ENCODE measurements around the gene CD70.
"Not testable (repeated sequence)": the region's sequence is repeated elsewhere in the genome, so short reads cannot be mapped to it uniquely, and the experiment has no call there.

Gene CD70, protein sequence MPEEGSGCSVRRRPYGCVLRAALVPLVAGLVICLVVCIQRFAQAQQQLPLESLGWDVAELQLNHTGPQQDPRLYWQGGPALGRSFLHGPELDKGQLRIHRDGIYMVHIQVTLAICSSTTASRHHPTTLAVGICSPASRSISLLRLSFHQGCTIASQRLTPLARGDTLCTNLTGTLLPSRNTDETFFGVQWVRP

DNA sequence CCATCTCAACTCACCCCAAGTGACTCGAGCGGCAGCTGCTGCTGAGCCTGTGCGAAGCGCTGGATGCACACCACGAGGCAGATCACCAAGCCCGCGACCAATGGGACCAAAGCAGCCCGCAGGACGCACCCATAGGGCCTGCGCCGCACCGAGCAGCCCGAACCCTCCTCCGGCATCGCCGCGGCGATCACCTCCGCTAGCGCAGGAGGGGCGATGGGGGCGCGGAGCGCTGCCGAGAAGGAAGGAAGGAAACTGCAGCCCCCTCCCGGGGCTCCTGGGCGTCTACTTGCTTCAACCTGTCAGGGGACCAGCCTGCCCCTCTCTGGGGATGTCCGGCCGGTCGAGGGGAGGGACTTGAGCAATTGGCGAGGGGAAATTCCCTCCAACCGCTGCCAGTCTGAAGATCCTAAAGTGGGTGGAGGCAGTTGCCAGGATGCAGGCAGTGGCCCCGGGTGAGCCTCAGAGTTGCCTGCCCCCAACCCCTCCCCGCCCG, at the start of gene CD70:
TSS of gene CD70 (minus strand) at position 324 of the 493 bp plus-strand sequence. CDS start at position 176, 148 bp downstream.
- DNase-seq (ENCODE audit: low read depth in 4 of 4, low spot score in 1 of 4), result peak in 2 of 4 experiments; percentile 28 to 37

DNA sequence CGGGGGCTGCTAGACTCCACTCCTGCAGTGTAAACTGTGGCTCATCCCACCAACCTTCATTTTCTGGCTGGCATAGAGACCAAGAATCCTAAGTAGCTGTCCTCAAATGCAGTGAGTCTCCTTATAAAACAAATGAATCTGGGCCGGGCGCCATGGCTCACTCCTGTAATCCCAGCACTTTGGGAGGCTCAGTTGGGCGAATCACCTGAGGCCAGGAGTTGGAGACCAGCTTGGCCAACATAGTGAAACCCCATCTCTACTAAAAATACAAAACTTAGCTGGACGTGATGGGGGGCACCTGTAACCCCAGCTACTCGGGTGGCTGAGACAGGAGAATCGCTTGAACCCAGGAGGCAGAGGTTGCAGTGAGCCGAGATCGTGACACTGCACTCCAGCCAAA, 49.4 kb upstream of the CD70 start:
- not testable (repeated sequence) for DNase-seq (ENCODE audit: low read depth in 4 of 4, low spot score in 1 of 4)

DNA sequence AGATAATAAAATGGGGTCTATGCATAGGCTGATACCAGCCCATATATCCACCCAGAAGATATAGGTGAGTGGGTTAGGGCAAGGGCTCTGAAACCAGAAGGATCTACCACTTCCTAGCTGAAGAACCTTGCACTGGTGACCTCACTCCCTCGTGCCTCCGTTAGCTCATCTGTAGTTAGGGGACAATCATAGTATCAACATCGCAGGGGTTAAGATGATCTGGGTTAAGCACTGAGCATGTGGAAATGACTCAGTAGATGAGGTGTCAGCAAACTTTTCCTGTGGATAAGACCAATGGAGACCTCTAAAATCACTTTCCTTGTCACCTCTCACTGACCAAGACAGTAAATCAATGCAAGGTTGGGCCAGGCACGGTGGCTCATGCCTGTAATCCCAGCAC, 48.5 kb upstream of the CD70 start:
- DNase-seq (ENCODE audit: low read depth in 4 of 4, low spot score in 1 of 4), result no peak

DNA sequence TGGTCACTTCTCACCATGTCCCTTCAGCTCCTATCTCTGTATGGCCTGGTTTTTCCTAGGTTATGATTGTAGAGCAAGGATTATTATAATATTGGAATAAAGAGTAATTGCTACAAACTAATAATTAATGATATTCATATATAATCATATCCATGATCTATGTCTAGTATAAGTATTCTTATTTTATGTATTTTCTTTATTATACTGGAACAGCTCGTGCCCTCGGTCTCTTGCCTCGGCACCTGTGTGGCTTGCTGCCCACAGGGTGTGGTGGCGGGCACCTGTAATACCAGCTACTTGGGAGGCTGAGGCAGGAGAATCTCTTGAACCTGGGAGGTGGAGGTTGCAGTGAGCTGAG, 42.5 kb upstream of the CD70 start:
- not testable (repeated sequence) for DNase-seq (ENCODE audit: low read depth in 4 of 4, low spot score in 1 of 4)

DNA sequence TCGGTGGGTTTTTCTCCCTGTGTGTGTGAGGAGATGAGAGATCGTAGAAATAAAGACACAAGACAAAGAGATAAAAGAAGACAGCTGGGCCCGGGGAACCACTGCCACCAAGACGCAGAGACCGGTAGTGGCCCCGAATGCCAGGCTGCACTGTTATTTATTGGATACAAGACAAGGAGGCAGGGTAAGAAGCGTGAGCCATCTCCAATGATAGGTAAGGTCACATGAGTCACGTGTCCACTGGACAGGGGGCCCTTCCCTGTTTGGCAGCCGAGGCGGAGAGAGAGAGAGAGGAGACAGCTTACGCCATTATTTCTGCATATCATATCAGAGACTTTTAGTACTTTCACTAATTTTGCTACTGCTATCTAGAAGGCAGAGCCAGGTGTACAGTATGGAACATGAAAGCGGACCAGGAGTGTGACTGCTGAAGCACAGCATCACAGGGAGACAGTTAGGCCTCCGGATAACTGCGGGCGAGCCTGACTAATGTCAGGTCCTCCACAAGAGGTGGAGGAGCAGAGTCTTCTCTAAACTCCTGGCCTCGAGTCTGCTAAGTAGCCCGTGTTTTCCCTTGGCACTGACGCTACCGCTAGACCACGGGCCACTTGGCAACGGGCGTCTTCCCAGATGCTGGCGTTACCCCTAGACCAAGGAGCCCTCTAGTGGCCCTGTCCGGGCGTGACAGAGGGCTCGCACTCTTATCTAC, 42.0 kb upstream of the CD70 start:
- peak in 2 of 4 experiments; percentile 35 to 45 for DNase-seq (ENCODE audit: low read depth in 4 of 4, low spot score in 1 of 4)

DNA sequence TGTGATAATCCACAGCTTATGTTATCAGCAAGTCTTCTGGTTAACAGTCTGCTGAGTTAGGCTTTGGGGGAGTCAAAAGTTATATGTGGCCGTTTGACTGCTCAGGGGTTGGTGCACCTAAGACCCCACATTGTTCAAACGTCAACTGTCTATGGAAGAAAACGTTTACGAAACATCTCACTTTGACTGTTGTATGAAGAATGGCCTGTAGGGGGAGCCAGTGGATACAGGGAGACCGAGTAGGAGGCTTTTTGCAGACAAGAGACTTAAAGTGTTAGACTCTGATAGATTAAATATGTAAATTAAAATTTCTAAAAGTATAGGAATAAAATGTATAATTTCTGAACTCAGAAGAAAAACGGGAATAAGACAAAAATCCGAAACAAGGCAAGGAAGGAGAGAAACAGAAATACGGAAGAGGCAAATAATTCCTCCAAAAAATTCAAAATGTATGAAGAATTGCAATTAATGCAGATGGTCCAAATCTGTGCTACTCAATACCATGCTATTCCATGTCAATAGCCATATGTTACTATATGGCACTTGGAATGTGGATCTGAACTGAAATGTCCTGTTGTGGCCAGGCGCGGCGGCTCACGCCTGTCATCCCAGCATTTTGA, 41.2 kb upstream of the CD70 start:
- peak; percentile 65 to 86 (median 78) for DNase-seq (ENCODE audit: low read depth in 4 of 4, low spot score in 1 of 4)

DNA sequence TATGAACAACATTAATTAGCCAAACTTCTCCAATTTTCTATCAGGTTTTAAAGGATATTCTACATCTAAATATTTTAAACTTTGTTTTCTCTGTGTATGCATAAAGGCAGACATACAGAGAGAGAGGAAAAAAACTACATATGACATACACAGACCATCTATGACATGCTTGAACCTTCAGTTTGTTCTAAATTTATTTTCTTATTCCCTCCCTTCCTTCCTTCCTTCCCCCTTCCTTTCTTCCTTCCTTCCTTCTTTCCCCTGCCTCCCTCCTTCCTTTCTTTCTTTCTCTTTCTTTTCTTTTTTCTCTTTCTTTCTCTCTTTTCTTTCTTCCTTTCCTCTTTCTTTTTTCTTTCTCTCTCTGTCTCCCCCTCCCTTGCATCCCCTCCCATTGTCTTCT, 35.8 kb upstream of the CD70 start:
- DNase-seq (ENCODE audit: low read depth in 4 of 4, low spot score in 1 of 4), result no peak

DNA sequence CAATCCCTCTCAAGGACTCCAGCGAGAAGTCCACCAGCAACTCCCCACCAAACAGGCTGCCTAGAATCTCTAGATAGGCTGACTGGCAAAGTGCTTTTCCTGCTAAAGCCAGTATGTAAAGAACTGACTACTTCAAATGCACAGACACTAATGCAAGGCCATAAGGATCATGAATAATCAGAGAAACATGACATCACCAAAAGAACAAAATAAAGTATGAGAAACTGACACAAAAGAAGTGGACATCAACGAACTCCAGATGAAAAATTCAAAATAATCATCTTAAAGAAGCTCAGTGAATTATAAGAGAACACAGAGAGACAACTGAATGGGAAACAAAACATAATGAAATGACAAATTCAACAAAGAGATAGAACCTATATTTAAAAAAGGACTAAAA, 26.4 kb upstream of the CD70 start:
- no peak for DNase-seq (ENCODE audit: low read depth in 4 of 4, low spot score in 1 of 4)

DNA sequence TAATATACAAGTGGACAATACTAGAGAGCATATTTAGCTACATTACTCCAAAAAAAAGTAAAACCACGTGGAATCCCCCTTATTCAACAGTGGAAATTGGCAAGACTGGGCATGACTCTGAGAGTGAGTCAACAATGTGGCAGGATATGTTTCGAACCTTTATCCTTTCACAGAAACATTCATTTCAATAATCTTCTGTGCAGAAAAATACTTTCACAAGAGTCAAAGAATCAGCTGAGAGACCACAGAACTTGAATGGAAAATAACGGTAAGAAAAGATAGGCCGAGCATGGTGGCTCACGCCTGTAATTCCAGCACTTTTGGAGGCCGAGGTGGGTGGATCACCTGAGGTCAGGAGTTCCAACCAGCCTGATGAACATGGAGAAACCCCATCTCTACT, 25.1 kb upstream of the CD70 start:
- DNase-seq (ENCODE audit: low read depth in 4 of 4, low spot score in 1 of 4), result no peak

DNA sequence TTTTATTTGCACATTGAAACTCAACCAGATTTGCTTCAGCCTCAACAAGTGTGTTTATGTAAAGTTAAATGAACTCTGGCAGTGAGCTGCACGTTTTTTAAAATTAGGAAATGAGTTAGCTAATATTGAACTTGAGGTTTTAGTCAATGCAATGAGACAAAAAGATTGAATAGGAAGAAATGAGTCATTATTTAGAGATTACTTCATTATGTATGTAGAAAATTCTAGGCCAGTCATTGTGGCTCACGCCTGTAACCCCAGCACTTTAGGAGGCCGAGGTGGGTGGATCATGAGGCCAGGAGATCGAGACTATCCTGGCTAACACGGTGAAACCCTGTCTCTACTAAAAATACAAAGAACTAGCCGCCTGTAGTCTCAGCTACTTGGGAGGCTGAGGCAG, 22.8 kb upstream of the CD70 start:
- DNase-seq (ENCODE audit: low read depth in 4 of 4, low spot score in 1 of 4), result no peak

DNA sequence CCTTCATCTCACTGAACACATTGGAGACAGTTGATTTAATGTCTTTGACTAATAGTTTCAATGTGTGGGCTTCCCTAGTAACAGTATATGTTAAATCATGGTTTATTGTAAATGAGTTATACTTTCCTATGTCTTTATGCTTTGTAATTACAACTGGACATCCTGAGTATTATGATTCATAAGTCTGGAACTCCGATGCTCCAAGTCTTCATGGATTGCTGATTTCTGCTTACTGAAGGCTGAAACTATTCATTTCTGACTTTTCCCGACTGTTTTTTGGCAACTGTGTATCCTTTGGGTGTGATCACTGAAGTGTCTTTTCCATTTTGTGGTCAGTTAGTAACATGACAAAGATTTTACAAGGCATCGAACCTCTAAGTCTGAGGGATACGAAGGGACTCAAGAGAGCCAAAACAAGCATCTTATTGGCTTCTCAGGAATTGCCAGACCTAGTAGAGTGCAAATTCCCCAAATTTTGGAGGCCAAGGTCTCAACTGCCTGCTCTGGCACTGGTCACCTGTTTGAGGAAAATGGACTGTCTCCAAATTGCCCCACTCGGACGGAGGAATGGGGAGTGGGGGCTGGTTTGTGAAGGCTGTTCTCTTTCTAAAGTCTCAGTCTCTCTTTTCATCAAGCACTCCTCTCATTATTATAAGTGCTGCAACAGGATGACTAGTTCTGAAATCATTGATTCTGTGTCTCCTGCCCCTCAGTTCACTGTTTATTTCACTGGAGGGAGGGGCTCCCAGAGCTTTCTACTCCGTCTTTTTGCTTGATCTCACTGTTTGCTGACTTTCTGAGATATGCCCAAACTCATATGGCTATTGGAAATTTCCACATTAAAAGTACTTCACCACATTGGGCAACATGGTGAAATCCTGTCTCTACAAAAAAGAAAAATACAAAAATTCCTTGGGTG, 20.2 kb upstream of the CD70 start:
- DNase-seq (ENCODE audit: low read depth in 4 of 4, low spot score in 1 of 4), result no peak

DNA sequence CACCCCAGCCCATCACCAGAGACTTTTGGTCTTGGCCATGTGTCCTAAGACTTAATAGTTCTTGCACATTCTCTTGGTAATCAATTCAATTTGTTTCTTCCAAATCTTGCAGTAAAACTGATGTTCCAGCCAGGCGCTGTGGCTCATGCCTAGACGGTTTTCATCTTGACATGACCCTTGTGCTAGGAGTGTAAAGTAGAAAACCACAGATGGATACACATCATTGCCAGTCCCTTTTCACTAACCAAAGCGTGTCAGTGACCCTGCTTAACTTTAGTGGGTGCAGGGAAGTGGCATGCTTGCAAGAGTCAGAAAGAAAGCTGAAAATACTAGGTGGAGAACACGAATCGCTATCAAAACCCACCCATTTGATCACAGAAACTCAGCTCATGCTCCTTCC, 18.0 kb upstream of the CD70 start:
- no peak for DNase-seq (ENCODE audit: low read depth in 4 of 4, low spot score in 1 of 4)

DNA sequence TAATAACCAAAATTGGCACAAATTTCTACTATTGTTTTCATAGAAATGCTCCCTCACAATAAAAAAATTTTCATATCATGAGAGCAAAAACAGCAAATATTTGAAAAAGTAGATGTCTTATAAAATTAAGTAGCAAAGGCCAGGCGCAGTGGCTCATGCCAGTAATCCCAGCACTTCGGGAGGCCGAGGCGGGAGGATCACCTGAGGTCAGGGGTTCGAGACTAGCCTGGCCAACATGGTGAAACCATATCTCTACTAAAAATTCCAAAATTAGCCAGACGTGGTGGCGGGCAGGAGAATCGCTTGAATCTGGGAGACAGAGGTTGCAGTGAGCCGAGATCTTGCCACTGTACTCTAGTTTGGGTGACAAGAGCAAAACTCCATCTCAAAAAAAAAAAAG, 17.2 kb upstream of the CD70 start:
- DNase-seq (ENCODE audit: low read depth in 4 of 4, low spot score in 1 of 4), result not testable (repeated sequence)

DNA sequence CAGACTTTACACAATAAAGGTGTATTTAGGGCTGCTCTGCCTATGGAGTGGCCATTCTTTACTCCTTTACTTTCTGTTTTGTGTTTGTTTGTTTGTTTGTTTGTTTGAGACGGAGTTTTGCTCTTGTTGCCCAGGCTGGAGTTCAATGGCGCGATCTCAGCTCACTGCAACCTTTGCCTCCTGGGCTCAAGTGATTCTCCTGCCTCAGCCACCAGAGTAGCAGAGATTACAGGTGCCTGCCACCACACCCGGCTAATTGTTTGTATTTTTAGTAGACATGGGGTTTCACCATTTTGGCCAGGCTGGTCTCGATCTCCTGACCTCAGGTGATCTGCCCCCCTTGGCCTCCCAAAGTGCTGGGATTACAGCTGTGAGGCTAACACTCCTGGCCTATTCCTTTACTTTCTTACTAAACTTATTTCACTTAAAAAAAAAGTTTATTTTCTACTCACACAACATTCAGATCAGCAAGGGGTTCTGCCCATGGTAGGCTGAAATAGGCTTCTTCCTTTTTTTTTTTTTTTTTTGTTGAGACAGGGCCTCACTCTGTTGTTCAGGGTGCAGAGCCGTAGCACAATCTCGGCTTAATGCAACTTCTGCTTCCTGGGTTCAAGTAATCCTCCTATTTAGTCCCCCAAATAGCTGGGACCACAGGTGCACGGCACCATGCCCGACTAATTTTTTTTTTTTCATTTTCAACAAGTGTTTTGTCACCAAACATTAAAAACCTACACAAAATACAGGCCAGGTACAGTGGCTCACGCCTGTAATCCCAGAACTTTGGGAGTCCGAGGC, 15.5 kb upstream of the CD70 start:
- DNase-seq (ENCODE audit: low read depth in 4 of 4, low spot score in 1 of 4), result not testable (repeated sequence)

DNA sequence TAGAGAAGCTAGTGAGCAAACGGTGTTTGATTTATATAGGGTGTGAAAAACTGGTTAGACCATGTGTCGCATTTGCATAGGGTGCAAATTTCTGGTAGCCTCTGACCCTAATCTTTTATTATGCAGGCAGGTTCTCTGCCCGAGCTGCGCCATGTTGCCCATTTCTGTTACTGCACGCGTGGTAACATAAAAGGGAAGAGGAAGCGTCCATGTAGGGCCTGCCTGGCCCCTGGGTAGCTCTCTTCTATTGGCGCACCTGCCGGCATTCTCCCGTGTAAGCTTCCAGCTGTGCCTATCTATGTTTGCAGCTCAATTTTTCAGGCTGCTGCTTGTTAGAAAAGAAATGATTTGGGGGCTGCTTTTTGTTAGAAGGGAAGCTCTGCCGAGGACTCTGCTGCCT, 14.0 kb upstream of the CD70 start:
- DNase-seq (ENCODE audit: low read depth in 4 of 4, low spot score in 1 of 4), result no peak

DNA sequence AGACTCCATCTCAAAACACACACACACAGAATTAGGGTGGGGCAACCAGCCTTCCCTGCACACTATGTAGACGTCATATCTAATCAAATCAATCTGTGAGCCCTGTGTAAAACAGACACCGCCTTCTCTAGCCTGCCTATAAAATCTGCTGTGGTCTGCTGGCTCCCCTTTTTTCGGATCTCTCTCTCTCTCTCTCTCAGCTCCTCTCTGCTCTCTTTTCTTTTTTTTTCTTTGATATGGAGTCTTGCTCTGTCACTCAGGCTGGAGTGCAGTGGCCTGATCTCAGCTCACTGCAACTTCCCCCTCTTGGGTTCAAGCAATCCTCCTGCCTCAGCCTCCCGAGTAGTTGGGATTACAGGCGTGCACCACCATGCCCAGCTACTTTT, 11.8 kb upstream of the CD70 start:
- DNase-seq (ENCODE audit: low read depth in 4 of 4, low spot score in 1 of 4), result no peak

DNA sequence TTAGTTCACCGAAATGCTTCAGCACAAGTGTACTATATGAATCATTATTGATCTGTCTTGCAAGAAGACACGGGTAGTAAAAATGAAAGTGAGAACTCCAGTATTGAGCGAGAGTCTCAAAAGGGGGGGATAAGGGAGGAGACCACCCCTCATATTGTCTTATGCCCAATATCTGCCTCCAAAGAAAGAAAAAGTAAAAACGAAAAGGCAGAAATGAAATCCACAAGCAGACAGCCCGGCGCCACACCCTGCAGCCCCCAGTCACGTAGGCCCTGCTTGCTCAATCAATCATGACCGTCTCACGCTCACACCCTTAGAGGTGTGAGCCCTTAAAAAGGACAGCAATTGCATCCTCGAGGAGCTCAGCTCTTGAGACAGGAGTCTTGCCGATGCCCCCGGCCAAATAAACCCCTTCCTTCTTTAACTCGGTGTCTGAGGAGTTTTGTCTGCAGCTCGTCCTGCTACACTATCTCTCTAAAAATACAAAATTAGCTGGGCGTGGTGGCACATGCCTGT, 10.6 kb upstream of the CD70 start:
- DNase-seq (ENCODE audit: low read depth in 4 of 4, low spot score in 1 of 4), result not testable (repeated sequence)

DNA sequence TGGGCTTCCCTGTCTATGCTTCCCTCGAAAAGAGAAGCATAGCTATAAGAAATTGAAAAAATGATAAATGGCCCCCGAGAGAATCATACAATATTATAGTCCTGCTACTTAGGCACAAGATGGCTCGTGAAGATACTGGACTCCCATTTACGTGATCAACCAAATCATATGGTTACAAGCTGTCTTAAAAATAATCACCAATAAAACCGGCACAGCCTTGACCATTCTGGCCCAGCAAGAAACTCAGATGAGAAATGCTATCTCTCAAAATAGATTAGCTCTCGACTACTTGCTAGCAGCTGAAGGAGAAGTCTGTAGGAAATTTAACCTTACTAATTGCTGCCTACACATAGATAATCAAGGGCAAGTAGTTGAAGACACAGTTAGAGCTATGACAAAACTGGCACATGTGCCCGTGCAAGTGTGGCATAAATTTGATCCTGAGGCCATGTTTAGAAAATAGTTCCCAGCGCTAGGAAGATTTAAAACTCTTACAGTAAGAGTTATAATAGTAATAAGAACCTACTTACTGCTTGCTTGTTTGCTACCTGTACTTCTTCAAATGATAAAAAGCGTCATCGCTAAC, 10.1 kb upstream of the CD70 start:
- not testable (repeated sequence) for DNase-seq (ENCODE audit: low read depth in 4 of 4, low spot score in 1 of 4)

DNA sequence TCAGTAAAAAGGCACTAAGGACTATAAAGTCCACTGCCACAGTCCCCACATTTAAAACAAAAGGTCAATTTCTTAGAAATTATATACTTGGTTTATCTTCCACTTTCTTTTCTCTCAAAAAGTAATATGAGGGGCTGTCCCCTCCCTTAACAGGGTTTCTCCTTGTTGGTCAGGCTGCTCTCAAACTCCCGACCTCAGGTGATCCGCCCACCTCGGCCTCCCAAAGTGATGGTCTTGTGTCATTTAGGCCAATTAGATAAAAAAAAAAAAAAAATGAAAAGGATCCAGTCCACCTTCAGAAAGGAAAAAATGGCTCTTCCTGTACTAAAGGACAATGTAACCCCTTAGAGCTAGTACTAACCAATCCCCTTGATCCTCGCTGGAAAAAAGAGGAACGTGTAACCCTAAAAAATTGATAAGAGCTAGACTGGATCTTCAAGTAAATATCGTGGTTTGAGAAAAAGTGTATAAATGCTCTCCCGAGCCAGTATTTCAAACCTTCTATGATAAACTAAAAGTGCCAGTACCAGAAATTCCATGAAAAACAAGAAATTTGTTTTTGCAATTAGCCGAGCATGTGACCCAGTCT, 9.0 kb upstream of the CD70 start:
- DNase-seq (ENCODE audit: low read depth in 4 of 4, low spot score in 1 of 4), result no peak
